ENCODE data around the gene NRP2. TPM values are rescaled to one million over a fixed set of nuclear protein-coding genes. Genes with fewer than 3 reads are reported as not detected.

The NRP2 gene
- total RNA-seq, 1 donor from 2014 or later, result 31.8 TPM

- H3K4me3 ChIP-seq (ENCODE audit: low read length in 3 of 3), result no peak overlapping the region
- H3K36me3 ChIP-seq (ENCODE audit: control insufficient read depth in 3 of 3, insufficient read depth in 3 of 3, low read length in 3 of 3), result no peaks in the 10 kb centered on the region
- H3K4me1 ChIP-seq (ENCODE audit: control insufficient read depth in 3 of 3, insufficient read depth in 3 of 3, low read length in 3 of 3), result peaks cover 6 to 11% (median 8%) of the 10 kb centered on the region in 3 donors
- H3K9me3 ChIP-seq (ENCODE audit: control insufficient read depth in 3 of 3, low read length in 3 of 3), result no peaks in the 10 kb centered on the region
- no peak overlapping the region for H3K27ac ChIP-seq (ENCODE audit: low read depth, low read length)
- H3K27me3 ChIP-seq (ENCODE audit: control insufficient read depth in 3 of 3, insufficient read depth in 3 of 3, low read length in 3 of 3), result peaks cover 6 to 28% (median 23%) of the 10 kb centered on the region in 3 donors
- H3K9ac ChIP-seq (ENCODE audit: low read depth in 1 of 3, low read length in 3 of 3), result no peak overlapping the region
Measured at GRCh38 chr2:205678541-205679142, 3.7 kb upstream of the NRP2 start.

- H3K27ac ChIP-seq (ENCODE audit: low read depth, low read length), result no peak overlapping the region
- H3K9ac ChIP-seq (ENCODE audit: low read depth in 1 of 3, low read length in 3 of 3), result no peak overlapping the region
- no peak overlapping the region for H3K4me3 ChIP-seq (ENCODE audit: low read length in 3 of 3)
- H3K36me3 ChIP-seq (ENCODE audit: control insufficient read depth in 3 of 3, insufficient read depth in 3 of 3, low read length in 3 of 3), result no peaks in the 10 kb centered on the region
- no peaks in the 10 kb centered on the region for H3K9me3 ChIP-seq (ENCODE audit: control insufficient read depth in 3 of 3, low read length in 3 of 3)
- peaks cover 8 to 36% (median 32%) of the 10 kb centered on the region in 3 donors for H3K27me3 ChIP-seq (ENCODE audit: control insufficient read depth in 3 of 3, insufficient read depth in 3 of 3, low read length in 3 of 3)
- H3K4me1 ChIP-seq (ENCODE audit: control insufficient read depth in 3 of 3, insufficient read depth in 3 of 3, low read length in 3 of 3), result peaks cover 6 to 14% (median 10%) of the 10 kb centered on the region in 3 donors
Measured at GRCh38 chr2:205679410-205680009, 2.8 kb upstream of the NRP2 start.

- Histone ChIP-seq H3K4me1 (ENCODE audit: control insufficient read depth in 3 of 3, insufficient read depth in 3 of 3, low read length in 3 of 3) (peaks cover 11 to 15% (median 13%) of the 10 kb centered on the region in 3 donors), H3K36me3 (ENCODE audit: control insufficient read depth in 3 of 3, insufficient read depth in 3 of 3, low read length in 3 of 3) (no peaks in the 10 kb centered on the region), H3K4me3 (ENCODE audit: low read length in 3 of 3) (no peak overlapping the region), H3K9ac (ENCODE audit: low read depth in 1 of 3, low read length in 3 of 3) (no peak overlapping the region), H3K9me3 (ENCODE audit: control insufficient read depth in 3 of 3, low read length in 3 of 3) (no peaks in the 10 kb centered on the region), H3K27me3 (ENCODE audit: control insufficient read depth in 3 of 3, insufficient read depth in 3 of 3, low read length in 3 of 3) (peaks cover 13 to 40% (median 37%) of the 10 kb centered on the region in 3 donors), H3K27ac (ENCODE audit: low read depth, low read length) (no peak overlapping the region)
Measured at GRCh38 chr2:205680067-205680466, 2.2 kb upstream of the NRP2 start.

GRCh38 chr2:205680903-205681302 lies 1.4 kb upstream of the NRP2 start:
- Histone ChIP-seq H3K9ac (ENCODE audit: low read depth in 1 of 3, low read length in 3 of 3) (no peak overlapping the region), H3K9me3 (ENCODE audit: control insufficient read depth in 3 of 3, low read length in 3 of 3) (no peaks in the 10 kb centered on the region), H3K27me3 (ENCODE audit: control insufficient read depth in 3 of 3, insufficient read depth in 3 of 3, low read length in 3 of 3) (peaks cover 16 to 44% (median 43%) of the 10 kb centered on the region in 3 donors), H3K27ac (ENCODE audit: low read depth, low read length) (no peak overlapping the region), H3K4me1 (ENCODE audit: control insufficient read depth in 3 of 3, insufficient read depth in 3 of 3, low read length in 3 of 3) (peaks cover 17 to 18% (median 17%) of the 10 kb centered on the region in 3 donors), H3K4me3 (ENCODE audit: low read length in 3 of 3) (no peak overlapping the region), H3K36me3 (ENCODE audit: control insufficient read depth in 3 of 3, insufficient read depth in 3 of 3, low read length in 3 of 3) (no peaks in the 10 kb centered on the region)

- H3K4me1 ChIP-seq (ENCODE audit: control insufficient read depth in 3 of 3, insufficient read depth in 3 of 3, low read length in 3 of 3), result peaks cover 17 to 21% (median 17%) of the 10 kb centered on the region in 3 donors
- peak overlapping the region; percentile 69 for H3K27ac ChIP-seq (ENCODE audit: low read depth, low read length)
- no peaks in the 10 kb centered on the region for H3K36me3 ChIP-seq (ENCODE audit: control insufficient read depth in 3 of 3, insufficient read depth in 3 of 3, low read length in 3 of 3)
- H3K9ac ChIP-seq (ENCODE audit: low read depth in 1 of 3, low read length in 3 of 3), result peak overlapping the region; percentile 59 to 61 (median 60)
- H3K9me3 ChIP-seq (ENCODE audit: control insufficient read depth in 3 of 3, low read length in 3 of 3), result no peaks in the 10 kb centered on the region
- H3K27me3 ChIP-seq (ENCODE audit: control insufficient read depth in 3 of 3, insufficient read depth in 3 of 3, low read length in 3 of 3), result peaks cover 16 to 51% (median 43%) of the 10 kb centered on the region in 3 donors
- H3K4me3 ChIP-seq (ENCODE audit: low read length in 3 of 3), result peak overlapping the region; percentile 69 to 71 (median 70)
Measured at GRCh38 chr2:205681401-205682238, 681 bp upstream of the NRP2 start.

DNA sequence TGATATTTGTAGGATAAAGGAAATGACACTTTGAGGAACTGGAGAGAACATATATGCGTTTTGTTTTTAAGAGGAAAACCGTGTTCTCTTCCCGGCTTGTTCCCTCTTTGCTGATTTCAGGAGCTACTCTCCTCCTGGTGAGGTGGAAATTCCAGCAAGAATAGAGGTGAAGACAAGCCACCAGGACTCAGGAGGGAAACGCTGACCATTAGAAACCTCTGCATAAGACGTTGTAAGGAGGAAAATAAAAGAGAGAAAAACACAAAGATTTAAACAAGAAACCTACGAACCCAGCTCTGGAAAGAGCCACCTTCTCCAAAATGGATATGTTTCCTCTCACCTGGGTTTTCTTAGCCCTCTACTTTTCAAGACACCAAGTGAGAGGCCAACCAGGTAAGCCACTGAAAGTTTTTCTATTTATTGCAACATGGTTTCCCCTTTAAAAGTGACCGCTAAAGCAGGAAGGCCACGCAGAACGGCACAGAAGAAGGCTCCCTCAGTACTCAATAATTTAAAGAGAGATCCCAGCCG lies 735 bp downstream of the NRP2 start:
- H3K4me1 ChIP-seq (ENCODE audit: control insufficient read depth in 3 of 3, insufficient read depth in 3 of 3, low read length in 3 of 3), result peaks cover 17 to 21% (median 17%) of the 10 kb centered on the region in 3 donors

GRCh38 chr2:205683502-205684367 lies 1.4 kb downstream of the NRP2 start:
- Histone ChIP-seq H3K27me3 (ENCODE audit: control insufficient read depth in 3 of 3, insufficient read depth in 3 of 3, low read length in 3 of 3) (peaks cover 15 to 51% (median 46%) of the 10 kb centered on the region in 3 donors), H3K27ac (ENCODE audit: low read depth, low read length) (peak overlapping the region; percentile 69), H3K9ac (ENCODE audit: low read depth in 1 of 3, low read length in 3 of 3) (peak overlapping the region in 2 of 3 donors; percentile 28 to 56), H3K4me3 (ENCODE audit: low read length in 3 of 3) (peak overlapping the region; percentile 70 to 73 (median 71)), H3K9me3 (ENCODE audit: control insufficient read depth in 3 of 3, low read length in 3 of 3) (no peaks in the 10 kb centered on the region), H3K4me1 (ENCODE audit: control insufficient read depth in 3 of 3, insufficient read depth in 3 of 3, low read length in 3 of 3) (peaks cover 17 to 21% (median 17%) of the 10 kb centered on the region in 3 donors), H3K36me3 (ENCODE audit: control insufficient read depth in 3 of 3, insufficient read depth in 3 of 3, low read length in 3 of 3) (no peaks in the 10 kb centered on the region)

More for the DNA sequence above, 735 bp downstream of the NRP2 start:
- Histone ChIP-seq H3K27ac (ENCODE audit: low read depth, low read length) (peak overlapping the region; percentile 69), H3K9me3 (ENCODE audit: control insufficient read depth in 3 of 3, low read length in 3 of 3) (no peaks in the 10 kb centered on the region), H3K36me3 (ENCODE audit: control insufficient read depth in 3 of 3, insufficient read depth in 3 of 3, low read length in 3 of 3) (no peaks in the 10 kb centered on the region), H3K4me3 (ENCODE audit: low read length in 3 of 3) (peak overlapping the region; percentile 70 to 73 (median 71)), H3K27me3 (ENCODE audit: control insufficient read depth in 3 of 3, insufficient read depth in 3 of 3, low read length in 3 of 3) (peaks cover 15 to 51% (median 46%) of the 10 kb centered on the region in 3 donors), H3K9ac (ENCODE audit: low read depth in 1 of 3, low read length in 3 of 3) (peak overlapping the region in 2 of 3 donors; percentile 56 to 62)

- Histone ChIP-seq H3K4me3 (ENCODE audit: low read length in 3 of 3) (peak overlapping the region; percentile 67 to 73 (median 70)), H3K27me3 (ENCODE audit: control insufficient read depth in 3 of 3, insufficient read depth in 3 of 3, low read length in 3 of 3) (peaks cover 15 to 47% (median 46%) of the 10 kb centered on the region in 3 donors), H3K9ac (ENCODE audit: low read depth in 1 of 3, low read length in 3 of 3) (peak overlapping the region in 2 of 3 donors; percentile 56 to 57), H3K27ac (ENCODE audit: low read depth, low read length) (peak overlapping the region; percentile 54), H3K9me3 (ENCODE audit: control insufficient read depth in 3 of 3, low read length in 3 of 3) (no peaks in the 10 kb centered on the region), H3K4me1 (ENCODE audit: control insufficient read depth in 3 of 3, insufficient read depth in 3 of 3, low read length in 3 of 3) (peaks cover 17 to 21% (median 17%) of the 10 kb centered on the region in 3 donors), H3K36me3 (ENCODE audit: control insufficient read depth in 3 of 3, insufficient read depth in 3 of 3, low read length in 3 of 3) (no peaks in the 10 kb centered on the region)
Measured at GRCh38 chr2:205684871-205685313, 2.6 kb downstream of the NRP2 start.
